Measurements from ENCODE around the gene HMGXB4.

HMGXB4 gene

DNA sequence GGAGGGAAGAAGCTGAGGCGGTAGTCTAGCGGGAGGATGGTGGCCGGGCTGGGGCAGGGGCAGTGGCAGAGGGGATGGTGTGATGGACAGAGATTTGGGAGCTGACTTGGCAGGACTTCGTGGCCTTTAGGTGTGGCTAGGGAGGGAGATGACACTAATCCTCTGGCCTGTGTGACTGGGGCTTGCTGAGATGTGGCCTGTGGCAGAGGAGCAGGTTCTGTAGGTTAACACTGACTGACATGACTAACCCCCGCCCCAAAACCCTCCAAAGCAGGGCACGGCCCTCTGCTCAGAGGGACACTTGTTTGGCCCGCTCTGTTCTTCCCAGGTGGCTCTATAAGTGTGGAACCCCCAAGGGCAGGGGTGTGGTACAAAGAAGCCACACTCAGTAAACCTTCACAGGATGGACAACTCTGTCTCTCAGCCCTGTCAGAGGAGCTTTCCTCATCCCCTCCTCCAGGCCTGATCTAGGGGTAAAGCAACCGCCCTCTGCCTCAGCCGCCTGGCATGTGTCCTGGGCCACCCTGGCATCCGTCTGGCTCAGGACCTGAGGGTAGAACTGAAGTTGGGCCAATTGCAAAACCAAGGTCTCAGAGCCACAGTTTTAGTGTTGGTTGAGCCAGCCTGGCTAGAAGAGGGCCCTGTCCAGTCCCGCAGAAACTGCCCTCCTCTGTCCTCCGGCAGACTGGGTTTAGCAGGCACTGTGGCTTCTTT, 58.0 kb downstream of the HMGXB4 start:
- H3K27me3 Mint-ChIP-seq: no peaks in the 10 kb centered on the region
- no peak overlapping the region for H3K4me3 Mint-ChIP-seq
- H3K9me3 Mint-ChIP-seq: no peaks in the 10 kb centered on the region
- DNase-seq (ENCODE audit: low spot score in 2 of 2): no peak
- H3K27ac Mint-ChIP-seq (ENCODE audit: low read depth): peak overlapping the region; percentile 54
- ATAC-seq (replicated peaks; ENCODE audit: extremely low read depth, poor library complexity, severe bottlenecking): no peak
- peaks cover 42% of the 10 kb centered on the region for H3K4me1 Mint-ChIP-seq
- H3K36me3 Mint-ChIP-seq (ENCODE audit: insufficient read depth): peaks cover 10% of the 10 kb centered on the region

DNA sequence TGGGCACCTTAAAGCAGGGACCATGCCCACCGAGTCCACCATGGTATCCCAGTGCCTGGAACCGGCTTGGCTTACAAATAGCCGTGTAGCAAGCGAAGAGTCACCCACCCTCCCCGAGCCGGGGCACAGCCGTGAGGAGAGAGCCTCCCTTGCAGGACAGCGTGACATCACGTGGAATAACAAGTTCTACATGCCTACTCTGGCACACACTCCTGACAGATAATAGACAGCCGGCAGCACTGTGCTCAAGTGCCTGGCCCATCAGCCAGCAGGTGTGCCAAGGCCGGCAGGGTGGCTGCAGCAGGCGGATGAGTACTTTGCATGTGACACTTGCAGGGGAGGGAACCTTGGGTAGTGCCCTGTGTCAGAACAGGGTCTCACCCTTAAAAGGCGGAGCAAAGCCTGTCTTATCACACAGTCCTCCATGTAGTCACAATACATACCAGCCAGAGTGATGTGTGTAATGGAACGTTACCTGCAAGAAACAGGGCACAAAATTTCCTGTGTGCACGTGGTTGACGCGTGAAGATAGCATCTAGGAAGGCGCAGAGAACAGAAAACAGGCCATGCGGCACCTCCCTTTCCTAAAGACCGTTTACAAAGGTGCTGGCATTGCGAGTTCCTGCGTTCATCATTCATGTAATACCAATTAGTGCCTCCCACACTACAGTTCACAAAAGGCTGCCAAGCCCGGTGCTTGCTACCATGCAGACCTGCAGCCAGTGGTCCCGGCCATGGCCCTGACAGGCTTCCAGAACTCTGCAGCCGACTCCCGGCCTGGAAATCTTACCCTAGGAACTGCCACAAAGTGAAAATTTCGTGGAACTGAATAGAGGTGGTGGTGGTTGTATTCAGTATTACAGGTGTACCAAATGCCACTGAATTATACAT, 58.8 kb downstream of the HMGXB4 start:
- no peaks in the 10 kb centered on the region for H3K9me3 Mint-ChIP-seq
- peaks cover 8% of the 10 kb centered on the region for H3K36me3 Mint-ChIP-seq (ENCODE audit: insufficient read depth)
- peaks cover 34% of the 10 kb centered on the region for H3K4me1 Mint-ChIP-seq
- ATAC-seq (replicated peaks; ENCODE audit: extremely low read depth, poor library complexity, severe bottlenecking) (no peak), DNase-seq (ENCODE audit: low spot score in 2 of 2) (no peak)
- H3K27ac Mint-ChIP-seq (ENCODE audit: low read depth): no peak overlapping the region
- no peaks in the 10 kb centered on the region for H3K27me3 Mint-ChIP-seq
- no peak overlapping the region for H3K4me3 Mint-ChIP-seq

DNA sequence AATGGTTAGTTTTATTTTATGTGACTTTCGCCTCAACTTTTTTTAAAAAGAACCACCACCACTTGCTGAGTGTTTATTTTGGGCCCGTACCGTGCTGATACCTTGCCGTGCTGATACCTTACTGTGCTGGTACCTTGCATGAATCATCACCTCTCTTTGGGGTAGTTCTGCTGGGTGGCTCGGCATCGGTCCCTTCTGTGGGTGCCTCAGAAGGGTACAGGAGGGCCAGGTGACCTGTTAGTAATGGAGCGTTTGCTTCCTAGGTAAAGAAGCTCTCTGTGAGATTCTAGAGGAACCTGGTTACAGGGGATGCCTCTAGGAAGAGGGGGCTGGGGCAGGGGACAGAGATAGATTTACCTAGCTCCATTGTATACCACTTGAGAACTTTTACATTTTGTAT, 59.5 kb downstream of the HMGXB4 start:
- Mint-ChIP-seq H3K27ac (ENCODE audit: low read depth) (no peak overlapping the region), H3K9me3 (no peaks in the 10 kb centered on the region), H3K36me3 (ENCODE audit: insufficient read depth) (peaks cover 9% of the 10 kb centered on the region), H3K4me3 (no peak overlapping the region), H3K27me3 (no peaks in the 10 kb centered on the region), H3K4me1 (peaks cover 27% of the 10 kb centered on the region)
- DNase-seq (ENCODE audit: low spot score in 2 of 2): no peak
- ATAC-seq (replicated peaks; ENCODE audit: extremely low read depth, poor library complexity, severe bottlenecking): no peak

DNA sequence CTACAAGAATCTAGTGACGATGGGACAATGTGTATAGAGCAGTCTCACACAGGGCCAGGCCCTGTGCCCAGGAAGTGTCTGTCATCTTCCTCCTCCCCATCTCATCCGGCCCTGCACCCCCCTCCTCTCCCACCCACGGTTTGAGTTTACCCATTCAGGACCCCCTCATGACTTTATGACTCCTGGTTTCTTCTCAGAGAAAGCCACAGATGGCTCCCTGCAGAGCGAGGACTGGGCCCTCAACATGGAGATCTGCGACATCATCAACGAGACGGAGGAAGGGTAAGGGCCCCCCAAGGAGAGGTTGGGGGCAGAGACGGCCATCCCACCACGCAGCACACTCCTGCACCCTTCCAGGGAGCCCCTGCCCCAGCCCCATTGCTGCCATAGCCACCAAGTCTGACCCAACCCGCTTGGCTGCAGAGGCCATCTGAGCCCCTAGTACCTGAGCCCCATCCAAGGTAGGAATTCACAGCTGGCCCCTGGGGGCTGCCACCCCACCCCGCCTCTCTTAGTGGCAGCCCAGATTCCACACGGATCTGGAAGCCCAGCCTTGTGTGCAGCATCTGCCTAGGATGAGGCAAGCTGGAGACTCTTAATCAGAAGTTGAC, 60.5 kb downstream of the HMGXB4 start:
- no peaks in the 10 kb centered on the region for H3K27me3 Mint-ChIP-seq
- no peak overlapping the region for H3K27ac Mint-ChIP-seq (ENCODE audit: low read depth)
- H3K4me1 Mint-ChIP-seq: peaks cover 21% of the 10 kb centered on the region
- no peaks in the 10 kb centered on the region for H3K9me3 Mint-ChIP-seq
- ATAC-seq (replicated peaks; ENCODE audit: extremely low read depth, poor library complexity, severe bottlenecking) (no peak), DNase-seq (ENCODE audit: low spot score in 2 of 2) (no peak)
- no peak overlapping the region for H3K4me3 Mint-ChIP-seq
- peaks cover 11% of the 10 kb centered on the region for H3K36me3 Mint-ChIP-seq (ENCODE audit: insufficient read depth)

DNA sequence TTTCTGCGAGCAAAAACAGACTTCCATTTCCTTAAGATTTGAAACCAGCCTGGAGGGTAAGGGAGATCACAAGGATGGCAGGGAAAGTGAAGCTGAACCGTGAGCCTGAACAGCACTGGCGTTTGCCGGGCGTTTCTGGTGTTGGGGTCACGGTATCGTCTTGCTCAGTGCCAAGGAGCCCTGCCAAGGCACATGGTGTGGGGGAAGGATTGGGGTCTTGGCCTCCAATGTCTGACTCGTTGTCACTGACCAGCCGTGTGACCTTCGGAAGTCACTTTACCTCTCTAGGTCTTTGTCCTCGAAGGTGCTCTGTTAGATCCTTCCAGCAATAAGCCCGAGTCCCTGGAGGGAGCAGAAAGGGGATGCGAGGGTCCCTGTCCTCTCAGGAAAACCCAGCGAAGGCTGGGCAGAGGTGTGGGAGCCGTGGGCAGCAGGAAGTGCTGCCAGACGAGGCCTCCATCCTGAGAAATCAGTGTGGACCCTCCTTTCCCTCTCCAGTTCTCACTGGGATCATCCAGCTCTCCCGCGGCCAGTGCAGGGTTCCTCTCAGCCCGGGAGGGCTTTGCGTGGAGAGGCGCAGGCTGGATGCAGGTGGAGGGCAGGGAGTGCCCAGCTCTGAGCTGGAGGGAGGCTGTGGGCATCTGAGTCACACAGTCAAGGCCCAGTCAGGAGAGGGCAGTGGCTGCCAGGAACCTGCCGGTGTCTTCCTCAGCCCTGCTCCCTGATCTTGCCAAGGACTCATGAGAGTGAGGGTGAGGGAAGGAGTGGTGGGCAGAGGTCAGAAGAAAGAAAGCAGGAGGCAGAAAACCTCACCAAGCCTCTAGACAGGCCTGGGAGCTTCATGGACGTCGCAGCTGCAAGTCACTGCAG, 61.3 kb downstream of the HMGXB4 start:
- Mint-ChIP-seq H3K27me3 (no peaks in the 10 kb centered on the region), H3K27ac (ENCODE audit: low read depth) (no peak overlapping the region), H3K4me1 (peaks cover 14% of the 10 kb centered on the region), H3K36me3 (ENCODE audit: insufficient read depth) (peaks cover 15% of the 10 kb centered on the region), H3K4me3 (no peak overlapping the region), H3K9me3 (no peaks in the 10 kb centered on the region)
- ATAC-seq (replicated peaks; ENCODE audit: extremely low read depth, poor library complexity, severe bottlenecking): no peak
- DNase-seq (ENCODE audit: low spot score in 2 of 2): no peak

DNA sequence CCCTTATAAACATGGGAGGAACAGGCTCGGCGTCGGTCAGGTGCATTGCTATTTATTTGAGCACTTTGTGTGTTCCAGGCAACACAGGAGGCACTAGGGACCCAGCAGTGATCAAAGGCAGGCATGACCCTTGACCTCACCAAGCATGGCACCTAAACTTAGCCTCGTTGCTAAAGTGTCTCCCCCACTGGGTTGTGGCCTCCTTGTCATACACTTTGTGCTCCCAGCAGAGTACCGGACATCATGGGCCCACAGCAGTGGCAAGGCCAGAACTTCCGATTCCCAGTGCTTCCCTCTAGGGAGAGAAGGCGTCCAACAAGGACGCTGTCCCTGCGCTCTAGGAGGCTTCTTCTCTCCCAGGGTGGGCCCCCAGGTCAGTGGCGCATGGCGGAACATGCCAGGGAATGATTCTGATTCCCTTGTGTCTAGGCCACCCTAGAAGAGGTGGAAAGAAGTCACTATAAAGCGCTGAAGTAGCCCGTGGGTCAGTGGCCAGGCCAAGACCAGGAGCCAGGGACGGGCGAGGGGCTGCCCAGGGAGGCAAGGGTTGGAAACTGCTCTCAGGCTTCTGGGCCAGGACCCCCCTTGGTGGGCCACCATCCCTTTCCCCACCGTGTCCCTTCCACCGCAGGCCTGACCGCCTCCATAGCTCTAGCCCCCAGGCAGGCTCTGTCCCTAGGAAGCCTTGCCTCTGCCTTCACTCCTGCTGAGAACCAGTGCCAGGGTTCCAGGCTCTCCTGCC, 62.1 kb downstream of the HMGXB4 start:
- Mint-ChIP-seq H3K36me3 (ENCODE audit: insufficient read depth) (peaks cover 22% of the 10 kb centered on the region), H3K4me3 (no peak overlapping the region), H3K27ac (ENCODE audit: low read depth) (no peak overlapping the region), H3K9me3 (no peaks in the 10 kb centered on the region), H3K27me3 (no peaks in the 10 kb centered on the region), H3K4me1 (peaks cover 7% of the 10 kb centered on the region)
- no peak for DNase-seq (ENCODE audit: low spot score in 2 of 2)
- no peak for ATAC-seq (replicated peaks; ENCODE audit: extremely low read depth, poor library complexity, severe bottlenecking)

DNA sequence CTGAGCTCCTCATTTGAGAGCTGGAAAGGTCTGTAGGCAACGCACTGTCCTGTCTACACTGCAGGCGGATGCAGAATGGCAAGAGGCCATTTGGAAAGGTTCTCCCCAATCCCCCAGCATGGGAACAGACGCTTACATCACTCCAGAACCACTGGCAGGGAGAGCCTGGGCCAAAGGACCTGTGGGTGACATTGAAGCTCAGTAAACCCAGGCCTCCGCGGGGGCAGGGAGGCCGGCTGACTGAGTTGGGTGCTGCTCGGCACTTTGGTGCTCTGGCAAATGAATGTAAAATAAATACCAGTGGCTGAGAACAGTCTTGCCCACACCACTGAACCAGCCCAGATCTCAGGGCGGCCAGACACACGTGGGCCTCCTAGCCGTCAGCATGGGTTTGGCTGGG, 64.8 kb downstream of the HMGXB4 start:
- DNase-seq (ENCODE audit: low spot score in 2 of 2): no peak
- no peaks in the 10 kb centered on the region for H3K9me3 Mint-ChIP-seq
- peaks cover 36% of the 10 kb centered on the region for H3K36me3 Mint-ChIP-seq (ENCODE audit: insufficient read depth)
- H3K27ac Mint-ChIP-seq (ENCODE audit: low read depth): no peak overlapping the region
- no peaks in the 10 kb centered on the region for H3K4me1 Mint-ChIP-seq
- no peak overlapping the region for H3K4me3 Mint-ChIP-seq
- no peak for ATAC-seq (replicated peaks; ENCODE audit: extremely low read depth, poor library complexity, severe bottlenecking)
- H3K27me3 Mint-ChIP-seq: no peaks in the 10 kb centered on the region

DNA sequence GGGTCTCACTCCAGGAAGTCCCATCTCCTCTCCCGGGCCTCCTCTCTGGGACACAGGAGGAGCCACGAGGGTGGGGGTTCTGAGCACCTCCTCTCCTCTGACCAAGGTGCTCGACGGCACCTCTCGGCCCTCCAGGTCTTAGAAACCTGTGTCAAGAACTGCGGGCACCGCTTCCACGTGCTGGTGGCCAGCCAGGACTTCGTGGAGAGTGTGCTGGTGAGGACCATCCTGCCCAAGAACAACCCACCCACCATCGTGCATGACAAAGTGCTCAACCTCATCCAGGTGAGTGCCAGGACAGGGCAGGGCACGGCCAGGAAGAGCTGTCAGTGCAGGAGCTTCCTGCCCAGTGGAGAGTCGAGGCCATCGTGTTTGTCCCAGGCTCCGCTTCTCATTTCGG, 65.6 kb downstream of the HMGXB4 start:
- Mint-ChIP-seq H3K27me3 (no peaks in the 10 kb centered on the region), H3K4me1 (no peaks in the 10 kb centered on the region), H3K9me3 (no peaks in the 10 kb centered on the region), H3K27ac (ENCODE audit: low read depth) (peak overlapping the region; percentile 49), H3K4me3 (no peak overlapping the region), H3K36me3 (ENCODE audit: insufficient read depth) (peaks cover 33% of the 10 kb centered on the region)
- DNase-seq (ENCODE audit: low spot score in 2 of 2) (no peak), ATAC-seq (replicated peaks; ENCODE audit: extremely low read depth, poor library complexity, severe bottlenecking) (no peak)

DNA sequence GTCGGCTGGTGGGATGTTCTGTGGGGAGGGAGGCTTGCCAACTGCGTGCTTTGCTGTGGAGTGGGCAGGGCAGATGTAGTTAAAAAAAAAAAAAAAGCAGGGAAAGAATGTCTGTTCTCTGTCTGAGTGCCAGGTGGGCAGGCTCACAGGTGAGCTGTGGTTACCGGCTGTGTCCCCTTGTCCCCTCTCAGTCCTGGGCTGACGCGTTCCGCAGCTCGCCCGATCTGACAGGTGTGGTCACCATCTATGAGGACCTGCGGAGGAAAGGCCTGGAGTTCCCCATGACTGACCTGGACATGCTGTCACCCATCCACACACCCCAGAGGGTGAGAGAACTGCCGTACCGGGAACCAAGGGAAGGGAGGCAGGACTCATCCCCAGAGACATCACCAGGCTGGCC, 66.0 kb downstream of the HMGXB4 start:
- Mint-ChIP-seq H3K27ac (ENCODE audit: low read depth) (peak overlapping the region; percentile 49), H3K4me1 (no peaks in the 10 kb centered on the region), H3K36me3 (ENCODE audit: insufficient read depth) (peaks cover 37% of the 10 kb centered on the region), H3K27me3 (no peaks in the 10 kb centered on the region), H3K4me3 (no peak overlapping the region), H3K9me3 (no peaks in the 10 kb centered on the region)
- ATAC-seq (replicated peaks; ENCODE audit: extremely low read depth, poor library complexity, severe bottlenecking) (no peak), DNase-seq (ENCODE audit: low spot score in 2 of 2) (no peak)

DNA sequence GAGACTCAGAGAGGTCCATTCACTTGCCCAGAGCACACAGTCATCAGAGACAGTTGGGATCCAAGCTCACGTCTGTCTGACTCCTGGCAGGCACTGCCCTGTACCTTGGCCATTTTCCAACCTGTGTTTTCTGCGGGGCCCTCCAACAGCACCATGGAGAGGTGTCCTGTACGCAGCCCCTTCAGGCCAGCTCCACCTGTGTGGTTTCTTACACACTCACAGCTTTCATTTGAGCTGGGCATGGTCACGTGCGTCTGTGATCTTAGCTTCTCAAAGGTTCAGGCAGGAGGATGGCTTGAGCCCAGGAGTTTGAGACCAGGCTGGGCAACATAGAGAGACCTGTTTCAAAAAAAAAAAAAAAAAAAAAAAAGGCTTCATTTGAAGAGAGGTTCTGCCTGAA, 66.8 kb downstream of the HMGXB4 start:
- H3K4me3 Mint-ChIP-seq: no peak overlapping the region
- no peak overlapping the region for H3K27ac Mint-ChIP-seq (ENCODE audit: low read depth)
- no peak for ATAC-seq (replicated peaks; ENCODE audit: extremely low read depth, poor library complexity, severe bottlenecking)
- no peaks in the 10 kb centered on the region for H3K9me3 Mint-ChIP-seq
- no peaks in the 10 kb centered on the region for H3K4me1 Mint-ChIP-seq
- peaks cover 37% of the 10 kb centered on the region for H3K36me3 Mint-ChIP-seq (ENCODE audit: insufficient read depth)
- DNase-seq (ENCODE audit: low spot score in 2 of 2): no peak
- no peaks in the 10 kb centered on the region for H3K27me3 Mint-ChIP-seq

DNA sequence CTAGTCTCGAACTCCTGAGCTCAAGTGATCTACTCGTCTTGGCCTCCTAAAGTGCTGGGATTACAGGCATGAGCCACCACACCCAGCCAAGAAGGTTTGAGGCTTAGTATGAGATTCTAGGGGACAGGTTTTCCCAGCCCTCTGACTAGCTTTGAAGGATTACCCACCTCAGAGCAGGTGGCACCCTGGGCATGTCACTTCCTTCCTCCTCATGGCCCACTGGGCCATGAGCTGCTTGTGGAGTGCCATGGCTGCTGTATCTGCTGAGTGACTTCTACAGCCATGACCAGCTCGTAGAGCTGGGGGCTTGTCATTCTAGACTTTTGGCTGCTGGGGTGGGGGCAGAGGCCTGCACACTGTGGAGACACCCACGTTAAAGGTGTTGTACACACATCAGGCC, 67.5 kb downstream of the HMGXB4 start:
- no peak overlapping the region for H3K27ac Mint-ChIP-seq (ENCODE audit: low read depth)
- H3K36me3 Mint-ChIP-seq (ENCODE audit: insufficient read depth): peaks cover 36% of the 10 kb centered on the region
- no peak overlapping the region for H3K4me3 Mint-ChIP-seq
- no peak for ATAC-seq (replicated peaks; ENCODE audit: extremely low read depth, poor library complexity, severe bottlenecking)
- no peak for DNase-seq (ENCODE audit: low spot score in 2 of 2)
- H3K27me3 Mint-ChIP-seq: no peaks in the 10 kb centered on the region
- H3K4me1 Mint-ChIP-seq: no peaks in the 10 kb centered on the region
- no peaks in the 10 kb centered on the region for H3K9me3 Mint-ChIP-seq

DNA sequence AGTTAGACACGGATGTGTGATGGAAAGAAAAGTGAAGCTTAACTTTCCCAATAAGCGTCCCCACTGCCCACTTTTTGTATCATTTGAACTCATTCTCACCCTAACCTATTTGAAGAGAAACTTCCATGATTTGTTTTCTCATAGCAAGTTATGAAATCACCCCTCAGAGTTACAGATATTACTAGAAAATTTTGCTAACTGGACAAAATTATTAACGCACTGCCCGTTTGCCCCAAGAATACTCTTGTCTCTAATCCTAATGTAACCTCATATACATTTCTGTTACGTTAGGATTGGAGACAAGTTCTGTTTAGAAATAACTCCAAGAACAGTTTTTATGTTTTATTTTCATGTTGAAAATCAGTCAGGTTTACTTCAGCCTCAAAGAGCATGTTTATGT, 67.9 kb downstream of the HMGXB4 start:
- Mint-ChIP-seq H3K9me3 (no peaks in the 10 kb centered on the region), H3K4me1 (peaks cover 3% of the 10 kb centered on the region), H3K27me3 (no peaks in the 10 kb centered on the region), H3K4me3 (no peak overlapping the region), H3K27ac (ENCODE audit: low read depth) (no peak overlapping the region), H3K36me3 (ENCODE audit: insufficient read depth) (peaks cover 36% of the 10 kb centered on the region)
- DNase-seq (ENCODE audit: low spot score in 2 of 2): no peak
- ATAC-seq (replicated peaks; ENCODE audit: extremely low read depth, poor library complexity, severe bottlenecking): no peak

Data from central memory CD8-positive, alpha-beta T cell (primary cell).